OCI-LY7 (cell line): ENCODE data around the gene RAD21L1. TPM values are rescaled to one million over a fixed set of nuclear protein-coding genes. Genes with fewer than 3 reads are reported as not detected.

Source experiments
- BruUV-seq: library from RNA; stranded (reverse); fragments of 400-500 nt; replicated peaks from 2 replicates; lab custom pipeline; 2021; lab: Mats Ljungman, UMichigan
- CTCF ChIA-PET: fragments of 300-600 bp; sonication (Branson Sonifier 250); formaldehyde crosslinking; loops from one replicate; lab custom pipeline; 2022; ENCODE audit warnings: antibody characterized with exemption; ENCODE audit not compliant: unreplicated experiment; lab: Charles Lee
- POLR2A ChIA-PET: fragments of 300-600 bp; sonication (Branson Sonifier 250); formaldehyde crosslinking; loops from one replicate; lab custom pipeline; 2022; ENCODE audit warnings: antibody characterized with exemption; lab: Charles Lee
- DNase-seq: peaks from one replicate; pipeline ENCODE4 v3.0.0-alpha.2; 2015; ENCODE audit warnings: low spot score
- H2AFZ ChIP-seq: fragments of 200-600 bp; sonication (generic), shearing (Covaris generic); 2 replicates; pipeline ENCODE4 v1.6.1; 2014; ENCODE audit warnings: mild to moderate bottlenecking, antibody characterized with exemption, low read length, moderate library complexity
- H3K27ac ChIP-seq: fragments of 200-600 bp; sonication (generic); 2 replicates; pipeline ENCODE4 v1.5.1; 2014; ENCODE audit warnings: mixed run types, low read depth, mild to moderate bottlenecking, moderate library complexity, low read length, inconsistent platforms; ENCODE audit not compliant: poor library complexity, severe bottlenecking
- H3K36me3 ChIP-seq: fragments of 200-600 bp; sonication (generic); 2 replicates; pipeline ENCODE4 v1.6.1; 2014; ENCODE audit warnings: mild to moderate bottlenecking, antibody characterized with exemption, low read length, moderate library complexity, mixed read lengths; ENCODE audit not compliant: insufficient read depth
- H3K4me1 ChIP-seq: fragments of 200-600 bp; sonication (generic); 2 replicates; pipeline ENCODE4 v1.5.1; 2014; ENCODE audit warnings: mild to moderate bottlenecking, low read length; ENCODE audit not compliant: insufficient read depth, poor library complexity, severe bottlenecking
- H3K4me2 ChIP-seq: fragments of 200-600 bp; sonication (generic); 2 replicates; pipeline ENCODE4 v1.6.1; 2014; ENCODE audit warnings: mild to moderate bottlenecking, low read length
- H3K4me3 ChIP-seq: fragments of 200-600 bp; sonication (generic); 2 replicates; pipeline ENCODE4 v1.5.1; 2014; ENCODE audit warnings: mild to moderate bottlenecking, low read depth, low read length; ENCODE audit not compliant: poor library complexity, severe bottlenecking
- H3K79me2 ChIP-seq: fragments of 200-600 bp; sonication (generic); 2 replicates; pipeline ENCODE4 v1.6.1; 2016; ENCODE audit warnings: low read depth, mild to moderate bottlenecking, low read length, moderate library complexity, mixed read lengths; ENCODE audit not compliant: insufficient read depth
- H3K9me2 ChIP-seq: fragments of 200-600 bp; sonication (generic); 2 replicates; pipeline ENCODE4 v1.6.1; 2016; ENCODE audit warnings: mild to moderate bottlenecking, low read length, mixed read lengths; ENCODE audit not compliant: insufficient read depth
- H3K9me3 ChIP-seq: fragments of 200-600 bp; sonication (generic); 2 replicates; pipeline ENCODE4 v1.6.1; 2014; ENCODE audit warnings: mild to moderate bottlenecking, mixed run types, low read length, mixed read lengths
- H4K20me1 ChIP-seq: fragments of 200-600 bp; sonication (generic); 2 replicates; pipeline ENCODE4 v1.6.1; 2014; ENCODE audit warnings: mild to moderate bottlenecking, antibody characterized with exemption, low read length, moderate library complexity, mixed read lengths; ENCODE audit not compliant: insufficient read depth
- CTCF ChIP-seq: fragments of 200-600 bp; sonication (generic); conservative IDR thresholded peaks from 2 replicates; pipeline ENCODE4 v1.5.1; 2014; ENCODE audit warnings: mild to moderate bottlenecking, antibody characterized with exemption, low read length, moderate library complexity, mixed read lengths
- EZH2phosphoT487 ChIP-seq: fragments of 200-600 bp; sonication (generic); IDR thresholded peaks from 2 replicates; pipeline ENCODE4 v1.6.1; 2018; ENCODE audit warnings: low read depth, borderline replicate concordance, mild to moderate bottlenecking, mixed run types, antibody characterized with exemption, low read length, moderate library complexity, mixed read lengths
- intact Hi-C: fragments of 100-400 bp; cut with micrococcal nuclease; formaldehyde crosslinking; loops from one replicate; pipeline ENCODE4 v1.10.0; 2022; ENCODE audit not compliant: unreplicated experiment
- total RNA-seq, 2 experiments: library from RNA; depleted of rRNA in 1 of 2; stranded (reverse); fragments of >200 nt in 1 of 2; shearing (Covaris generic) in 1 of 2; gene quantifications; 2 replicates each; pipeline ENCODE4 v1.2.3, GENCODE V29; 2014 to 2022

RAD21L1 gene
- total RNA-seq, 2 experiments from 2014 or later = not detected

GRCh38 chr20:1182106-1182505 is 43.7 kb upstream of the RAD21L1 start:
- Histone ChIP-seq H3K4me1 (no peaks in the 10 kb centered on the region), H3K9me3 (no peaks in the 10 kb centered on the region), H3K36me3 (no peaks in the 10 kb centered on the region), H3K4me2 (no peak overlapping the region), H3K79me2 (no peaks in the 10 kb centered on the region), H4K20me1 (no peaks in the 10 kb centered on the region), H3K9me2 (no peaks in the 10 kb centered on the region), H2AFZ (no peak overlapping the region), H3K27ac (no peak overlapping the region), H3K4me3 (no peak overlapping the region)
- CTCF ChIA-PET = no interaction called here
- no TSS peak for BruUV-seq
- no peak for DNase-seq
- intact Hi-C loops = no loop called here
- POLR2A ChIA-PET = no interaction called here
- TF ChIP-seq EZH2phosphoT487 (no peak), CTCF (no peak)

- Histone ChIP-seq H3K36me3 (no peaks in the 10 kb centered on the region), H3K79me2 (no peaks in the 10 kb centered on the region), H2AFZ (no peak overlapping the region), H3K4me1 (no peaks in the 10 kb centered on the region), H3K9me3 (no peaks in the 10 kb centered on the region), H3K4me3 (no peak overlapping the region), H3K9me2 (no peaks in the 10 kb centered on the region), H3K27ac (no peak overlapping the region), H4K20me1 (no peaks in the 10 kb centered on the region), H3K4me2 (no peak overlapping the region)
- no TSS peak for BruUV-seq
- CTCF ChIA-PET = no interaction called here
- intact Hi-C loops = no loop called here
- TF ChIP-seq EZH2phosphoT487 = no peak
- no peak for TF ChIP-seq CTCF
- no peak for DNase-seq
- POLR2A ChIA-PET = no interaction called here
These were observed 42.7 kb upstream of the RAD21L1 start for GRCh38 chr20:1183153-1183552.

GRCh38 chr20:1184260-1184637 is 41.6 kb upstream of the RAD21L1 start:
- no peak overlapping the region for H2AFZ ChIP-seq
- POLR2A ChIA-PET = no interaction called here
- no peaks in the 10 kb centered on the region for H3K36me3 ChIP-seq
- H3K27ac ChIP-seq = no peak overlapping the region
- intact Hi-C loops = no loop called here
- no peaks in the 10 kb centered on the region for H3K4me1 ChIP-seq
- H3K4me3 ChIP-seq = no peak overlapping the region
- CTCF ChIA-PET = interaction anchor here (0.6 kb wide), 1 partner anchor 320 kb away, joined by 3 read pairs; no protein-coding TSS in a partner anchor
- TF ChIP-seq EZH2phosphoT487 (no peak), CTCF (no peak)
- H4K20me1 ChIP-seq = no peaks in the 10 kb centered on the region
- no peaks in the 10 kb centered on the region for H3K9me3 ChIP-seq
- H3K9me2 ChIP-seq = no peaks in the 10 kb centered on the region
- H3K4me2 ChIP-seq = no peak overlapping the region
- no peak for DNase-seq
- BruUV-seq = no TSS peak
- no peaks in the 10 kb centered on the region for H3K79me2 ChIP-seq
